Gastrocnemius medialis (tissue), 4 donors: ENCODE measurements around the gene GSK3B.
"Not testable (repeated sequence)": the region's sequence is repeated elsewhere in the genome, so short reads cannot be mapped to it uniquely, and the experiment has no call there.

Experiments used
- CTCF ChIP-seq, 5 experiments: fragments of 450-650 bp in 3 of 5; fragments of 200-600 bp in 2 of 5; sonication (generic) in 2 of 5; IDR thresholded peaks in 4 of 5; conservative IDR thresholded peaks in 1 of 5; 1 replicate in 4 of 5; 2 replicates in 1 of 5; pipeline ENCODE4 v1.5.1; 2016 to 2019; ENCODE audit warnings: antibody characterized with exemption in 5 of 5, mild to moderate bottlenecking in 3 of 5, moderate library complexity in 3 of 5
- POLR2A ChIP-seq, 2 donors: fragments of 450-650 bp; IDR thresholded peaks; one replicate each; pipeline ENCODE4 v1.6.1; 2017; ENCODE audit warnings: antibody characterized with exemption in 2 of 2, mild to moderate bottlenecking in 2 of 2, moderate library complexity in 2 of 2

GRCh38 chr3:119888681-119889080 lies 205.6 kb downstream of the GSK3B start:
- TF ChIP-seq CTCF (IDR thresholded peaks at IDR 0.05 in 4 of 5, conservative IDR thresholded peaks at IDR 0.05 in 1 of 5); POLR2A (IDR thresholded peaks at IDR 0.05): not testable (repeated sequence)
